GM18909 (cell line): ENCODE results near the gene MDM4.
"Not testable (repeated sequence)": the region's sequence is repeated elsewhere in the genome, so short reads cannot be mapped to it uniquely, and the experiment has no call there.

Experiments used
- ATAC-seq: cut with Tn5 transposase; IDR thresholded peaks from one replicate; pipeline ENCODE4 v1.9.1; 2021; ENCODE audit warnings: mild to moderate bottlenecking; ENCODE audit not compliant: unreplicated experiment, poor library complexity

The MDM4 gene

DNA sequence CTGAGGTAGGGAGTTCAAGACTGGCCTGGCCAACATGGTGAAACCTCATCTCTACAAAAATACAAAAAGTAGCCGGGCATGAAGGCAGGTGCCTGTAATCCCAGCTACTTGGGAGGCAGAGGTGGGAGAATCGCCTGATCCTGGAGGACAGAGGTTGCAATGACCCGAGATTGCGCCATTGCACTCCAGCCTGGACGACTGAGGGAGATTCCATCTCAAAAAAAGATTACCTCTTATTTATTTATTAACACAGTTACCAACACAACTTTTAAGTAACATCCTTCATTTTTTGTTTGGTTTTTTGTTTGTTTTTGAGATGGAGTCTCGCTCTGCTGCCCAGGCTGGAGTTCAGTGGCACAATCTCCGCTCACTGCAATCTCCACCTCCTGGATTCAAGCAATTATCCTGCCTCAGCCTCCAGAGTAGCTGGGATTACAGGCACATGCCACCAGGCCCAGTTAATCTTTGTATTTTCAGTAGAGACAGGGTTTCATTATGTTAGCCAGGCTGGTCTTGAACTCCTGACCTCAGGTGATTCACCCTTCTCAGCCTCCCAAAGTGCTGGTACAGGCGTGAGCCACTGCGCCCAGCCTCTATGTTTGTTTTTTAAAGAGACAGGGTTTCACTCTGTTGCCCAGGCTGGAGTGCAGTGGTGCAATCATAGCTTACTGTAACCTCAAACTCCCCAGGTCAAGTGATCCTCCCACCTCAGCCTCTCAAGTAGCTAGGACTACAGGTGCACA, 29.5 kb upstream of the MDM4 start:
- not testable (repeated sequence) for ATAC-seq

GRCh38 chr1:204487256-204487615, 29.0 kb upstream of the MDM4 start:
- no peak for ATAC-seq

GRCh38 chr1:204491655-204492054, 24.6 kb upstream of the MDM4 start:
- no peak for ATAC-seq

- no peak for ATAC-seq
Observed at GRCh38 chr1:204493145-204493983, 22.8 kb upstream of the MDM4 start.

- peak; percentile 38 for ATAC-seq
Observed at GRCh38 chr1:204493984-204494280, 22.3 kb upstream of the MDM4 start.

DNA sequence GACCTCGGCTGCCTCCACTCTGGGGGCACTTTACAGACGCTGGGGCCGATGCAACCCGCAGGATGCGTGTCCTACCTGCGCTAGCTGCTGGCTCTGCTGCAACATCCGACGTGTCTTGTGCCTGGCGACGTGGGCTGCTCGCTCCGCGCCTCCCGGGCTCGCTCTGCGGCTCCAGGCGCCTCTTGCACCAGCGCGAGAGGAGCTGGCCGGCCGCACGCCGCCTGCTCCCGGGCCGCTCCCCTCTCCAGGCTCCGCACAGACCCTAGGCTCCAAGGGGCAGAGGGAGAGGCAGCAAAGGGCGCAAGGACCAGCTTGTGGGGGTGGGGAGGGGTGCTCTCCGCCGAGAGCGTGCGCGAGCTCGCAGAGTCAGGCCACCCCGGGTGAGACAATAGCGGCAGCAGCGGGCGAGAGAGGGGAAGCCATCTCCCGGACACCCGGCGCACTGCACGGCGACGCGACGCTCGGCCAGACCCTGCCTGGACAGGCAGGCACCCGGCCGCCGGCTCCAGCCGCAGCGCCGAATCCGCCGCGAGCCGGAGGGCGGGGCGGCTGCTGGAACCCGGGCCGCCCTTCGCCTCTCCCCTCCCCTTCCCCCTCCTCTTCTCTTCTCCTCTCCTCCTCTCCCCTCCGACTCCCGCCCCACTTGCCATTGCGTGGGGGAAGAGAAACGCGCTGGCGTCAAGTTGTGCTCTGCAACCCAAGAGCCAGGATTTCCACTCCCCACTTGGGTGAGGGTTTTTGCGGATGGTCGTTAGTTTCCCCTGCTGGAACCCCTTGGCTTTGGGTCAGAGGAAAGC, 21.7 kb upstream of the MDM4 start, which contains the start of gene PIK3C2B:
Gene PIK3C2B, minus strand, starts transcription at position 525 of the 797 bp plus-strand sequence. CDS start 25,003 bp downstream, outside the sequence.
- ATAC-seq = peak; percentile 84

DNA sequence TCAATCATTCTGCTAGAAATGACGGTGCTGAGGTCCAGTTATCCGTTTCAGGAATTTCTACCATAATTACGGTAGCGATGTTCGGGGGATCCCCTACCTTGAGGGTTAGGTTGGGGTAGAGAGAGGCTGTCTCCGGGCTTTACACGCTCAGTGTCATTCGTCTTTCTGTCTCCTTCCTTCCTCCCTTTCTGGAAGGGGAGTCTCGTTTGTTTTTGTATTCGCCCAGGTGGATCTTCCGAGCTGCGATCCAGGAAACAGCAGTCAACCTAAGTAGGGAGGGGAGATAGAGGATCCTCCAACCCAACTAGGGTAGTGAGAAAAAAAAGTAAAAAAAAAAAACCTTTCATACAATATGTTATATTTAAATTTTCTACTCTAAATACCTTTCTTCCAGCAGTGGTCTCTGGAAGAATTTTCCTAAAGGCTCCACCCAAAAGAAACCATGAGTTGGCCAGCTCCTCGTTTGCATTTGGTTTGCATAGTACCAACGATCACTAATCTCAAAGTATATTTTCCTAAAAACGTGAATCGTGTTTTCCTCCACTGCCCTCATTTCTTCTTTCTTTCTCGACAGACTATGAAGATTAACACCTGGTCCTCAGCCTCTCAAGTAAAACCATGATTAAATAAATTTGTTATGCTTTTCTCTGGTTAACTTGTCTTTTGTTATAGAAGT, 21.0 kb upstream of the MDM4 start:
- peak; percentile 26 for ATAC-seq

- ATAC-seq = no peak
Observed at GRCh38 chr1:204495777-204496176, 20.4 kb upstream of the MDM4 start.

GRCh38 chr1:204498981-204499380, 17.2 kb upstream of the MDM4 start:
- ATAC-seq = no peak

DNA sequence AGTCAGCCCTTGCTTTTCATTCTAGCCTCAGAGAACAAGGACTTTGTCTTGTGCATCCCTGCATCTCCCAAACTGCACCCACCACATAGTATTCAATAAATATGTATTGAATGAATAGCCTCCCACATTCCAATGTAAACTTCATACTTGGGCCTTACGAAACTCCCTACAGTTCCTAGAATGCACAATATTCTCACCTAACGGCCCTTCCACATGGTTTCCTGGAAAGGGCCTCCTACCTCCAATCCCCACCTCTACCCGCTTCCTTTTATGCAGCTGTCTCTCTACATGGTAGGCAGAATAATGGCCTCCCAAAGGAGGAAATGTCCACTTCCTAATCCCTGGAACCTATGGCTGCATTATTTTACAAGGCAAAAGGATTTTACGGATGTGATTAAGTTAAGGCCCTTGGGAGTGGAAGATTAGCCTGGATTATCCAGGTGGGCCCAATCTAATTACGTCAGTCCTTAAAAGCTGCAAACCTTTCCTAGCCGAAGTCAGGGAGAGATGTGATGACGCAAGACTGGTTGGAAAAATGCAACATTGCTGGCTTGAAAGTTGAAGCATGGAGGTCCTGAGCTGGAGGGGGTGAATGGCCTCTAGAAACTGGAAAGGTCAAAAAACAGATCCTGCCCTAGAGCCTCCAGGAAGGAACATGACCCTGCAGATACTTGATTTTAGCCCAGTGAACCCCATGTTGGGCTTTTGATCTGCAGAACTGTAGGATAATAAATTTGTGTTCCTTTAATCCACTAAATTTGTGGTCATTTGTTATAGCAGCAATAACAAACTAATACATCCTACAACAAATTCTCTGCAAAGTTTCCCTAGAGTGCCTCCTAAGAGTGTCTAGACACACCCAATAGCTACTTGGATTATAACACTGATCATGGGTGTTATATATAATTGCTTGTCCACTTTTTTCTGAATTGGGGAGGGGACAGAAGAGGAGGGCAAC, 16.4 kb upstream of the MDM4 start:
- no peak for ATAC-seq

DNA sequence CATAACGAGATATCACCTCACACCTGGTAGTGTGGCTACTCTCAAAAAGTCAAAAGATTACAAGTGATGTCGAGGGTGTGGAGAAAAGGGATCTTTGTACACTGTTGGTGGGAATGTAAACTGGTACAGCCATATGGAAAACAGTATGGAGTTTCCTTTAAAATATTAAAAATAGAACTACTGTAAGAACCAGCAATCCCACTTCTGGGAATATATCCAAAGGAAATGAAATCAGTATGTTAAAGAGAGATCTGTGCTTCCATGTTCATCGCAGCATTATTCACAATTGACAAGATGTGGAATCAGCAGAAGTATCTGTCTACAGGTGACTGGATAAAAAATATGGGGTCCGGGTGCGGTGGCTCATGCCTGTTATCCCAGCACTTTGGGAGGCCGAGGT, 14.0 kb upstream of the MDM4 start:
- ATAC-seq = no peak

GRCh38 chr1:204503122-204503912, 12.9 kb upstream of the MDM4 start:
- no peak for ATAC-seq

DNA sequence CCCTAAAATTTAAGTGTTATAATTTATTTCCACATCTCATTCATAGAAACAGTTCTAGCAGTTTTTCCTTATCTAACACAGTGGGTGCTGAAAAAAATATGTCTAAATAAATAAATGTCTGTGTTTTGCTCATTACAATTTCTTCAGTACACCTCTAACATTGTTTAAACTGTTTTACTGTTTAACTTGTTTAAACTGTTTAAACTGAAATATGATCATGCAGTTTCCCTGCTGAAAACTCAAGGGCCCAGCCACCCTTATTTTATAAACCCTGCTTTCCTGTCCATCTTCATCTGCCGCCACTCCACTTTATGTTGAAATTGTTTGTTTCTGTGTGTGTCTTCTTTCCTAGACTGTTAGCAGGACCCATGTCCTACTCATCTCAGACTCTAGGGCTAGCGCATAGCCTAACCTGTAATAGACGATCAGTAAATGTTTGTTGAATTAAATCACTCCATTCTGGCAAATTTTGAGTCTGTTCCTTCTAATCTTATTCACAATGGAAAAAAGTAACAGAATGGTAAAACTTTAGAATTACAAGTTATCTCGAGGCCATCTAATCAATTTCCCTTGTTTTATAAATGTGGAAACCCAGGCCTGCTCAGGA, 12.2 kb upstream of the MDM4 start:
- ATAC-seq = no peak

- no peak for ATAC-seq
Observed at GRCh38 chr1:204505674-204506200, 10.5 kb upstream of the MDM4 start.

GRCh38 chr1:204506201-204506968, 9.8 kb upstream of the MDM4 start:
- ATAC-seq = peak; percentile 69

- ATAC-seq = peak; percentile 65
Observed at GRCh38 chr1:204506969-204507316, 9.3 kb upstream of the MDM4 start.
